CD4-positive, alpha-beta T cell treated with Interleukin-17A for 1 hour (primary cell): ENCODE data around the gene FOXO3.
"Not testable (repeated sequence)": the region's sequence is repeated elsewhere in the genome, so short reads cannot be mapped to it uniquely, and the experiment has no call there.

Source experiments
- DNase-seq: peaks from one replicate; pipeline ENCODE4 v3.0.0-alpha.2; 2020

The FOXO3 gene

DNA sequence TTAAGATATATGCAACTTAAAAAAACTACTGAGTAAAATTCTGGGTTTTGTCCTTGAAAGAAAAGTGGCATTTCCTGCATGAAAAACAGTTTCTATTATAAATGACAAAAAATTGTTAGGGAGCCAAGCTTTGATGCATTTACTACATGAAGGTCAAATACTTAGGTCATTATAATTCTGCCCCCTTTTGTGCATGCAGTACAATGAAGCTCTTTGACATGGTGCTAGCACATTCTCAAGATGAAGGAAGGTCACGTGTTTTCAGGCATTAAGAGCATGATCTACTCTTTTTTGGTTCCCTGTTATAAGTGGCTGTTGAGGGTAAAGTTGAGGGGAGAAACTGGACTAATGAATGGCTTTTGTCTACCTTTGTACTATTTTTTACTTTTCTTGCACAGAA lies 72.7 kb downstream of the FOXO3 start:
- no peak for DNase-seq

DNA sequence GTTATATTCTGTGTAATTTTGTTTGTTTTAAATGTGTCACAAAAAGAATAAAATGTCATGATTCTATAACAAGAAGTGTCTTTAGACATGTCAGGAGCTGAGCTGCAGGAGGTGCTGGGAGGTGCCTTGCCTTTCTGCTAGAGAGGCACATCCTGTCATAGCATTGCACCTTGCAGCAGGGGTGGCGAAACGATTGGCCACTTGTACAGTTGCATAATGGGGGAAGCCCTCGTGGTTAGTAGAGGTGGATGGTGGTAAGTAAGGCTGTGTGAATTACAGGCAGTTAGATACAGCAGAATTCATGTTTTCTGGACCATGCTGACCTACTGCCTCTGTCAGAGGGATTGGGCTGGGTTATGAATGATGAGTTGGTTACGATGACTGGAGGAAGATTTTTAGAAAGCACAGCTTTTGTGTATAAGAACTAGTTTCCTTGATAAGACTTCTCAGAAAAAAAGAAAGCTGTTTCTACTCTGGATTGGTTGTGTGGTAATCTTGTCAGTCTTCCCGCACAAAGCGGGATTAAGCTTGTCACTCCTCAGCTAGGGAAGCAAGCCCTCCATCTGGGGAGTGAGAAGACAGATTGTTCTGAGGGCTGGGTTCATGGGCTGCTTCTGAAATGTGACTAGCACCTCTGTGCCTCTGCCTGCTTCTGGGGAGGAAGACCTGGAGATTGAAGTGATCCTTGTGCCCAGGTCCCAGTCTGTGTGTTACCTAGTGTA lies 74.9 kb downstream of the FOXO3 start:
- DNase-seq, result peak; percentile 49

DNA sequence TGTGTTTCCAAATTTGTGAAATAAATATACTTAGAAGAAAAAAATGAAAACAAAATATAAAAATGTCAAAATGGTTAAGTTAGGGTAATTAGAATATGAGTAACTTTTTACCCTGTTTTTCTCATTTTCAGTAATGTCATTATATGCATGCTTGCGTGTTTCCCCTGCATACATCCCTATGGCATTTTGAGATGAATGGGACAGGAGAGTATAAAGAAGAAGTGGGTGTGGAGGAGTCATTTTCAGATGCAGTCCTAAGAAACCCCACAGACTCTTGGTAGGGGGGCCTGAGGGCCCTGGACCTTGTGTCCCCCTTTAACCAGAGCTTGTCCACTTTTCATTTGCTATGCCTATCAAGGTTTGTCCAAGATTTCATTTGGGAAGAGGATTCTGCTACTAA lies 77.2 kb downstream of the FOXO3 start:
- no peak for DNase-seq

DNA sequence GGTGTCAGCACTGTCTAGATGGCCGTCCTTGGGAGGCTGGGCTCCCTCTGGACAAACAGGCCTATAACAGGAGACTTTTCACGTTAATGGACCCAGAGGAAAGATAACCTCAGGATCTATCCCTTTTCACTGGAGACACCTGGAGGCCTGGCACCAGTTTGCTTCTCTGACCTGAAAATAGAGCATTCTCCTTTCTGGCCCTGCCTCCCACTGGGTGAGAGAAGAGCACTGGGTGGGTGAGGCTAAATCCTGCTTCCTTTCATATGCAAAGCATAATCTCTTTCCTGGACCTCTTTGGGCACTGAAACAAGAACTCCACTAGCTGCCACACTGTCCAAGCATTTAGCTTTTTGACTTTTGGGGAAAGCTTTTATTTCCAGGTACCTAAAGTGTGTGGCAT lies 78.3 kb downstream of the FOXO3 start:
- DNase-seq, result no peak

DNA sequence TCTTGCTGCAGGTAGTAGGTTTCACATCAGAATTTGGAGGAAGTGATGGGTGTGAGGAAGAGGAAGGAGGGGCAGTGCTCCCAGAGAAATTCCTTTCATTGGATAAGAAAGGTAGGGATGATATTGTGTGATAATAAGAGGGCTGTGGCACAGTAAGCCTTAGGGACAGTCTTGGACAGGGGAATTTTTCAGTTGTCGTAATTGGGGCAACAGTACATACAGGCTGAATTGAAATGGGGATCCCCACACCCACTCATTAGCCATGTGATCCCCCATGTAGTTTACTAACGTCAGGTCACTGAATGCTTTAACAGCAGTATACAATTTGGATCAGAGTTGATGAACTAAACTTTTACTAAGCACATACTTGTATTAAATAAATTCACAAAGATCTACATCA lies 79.4 kb downstream of the FOXO3 start:
- DNase-seq, result no peak

DNA sequence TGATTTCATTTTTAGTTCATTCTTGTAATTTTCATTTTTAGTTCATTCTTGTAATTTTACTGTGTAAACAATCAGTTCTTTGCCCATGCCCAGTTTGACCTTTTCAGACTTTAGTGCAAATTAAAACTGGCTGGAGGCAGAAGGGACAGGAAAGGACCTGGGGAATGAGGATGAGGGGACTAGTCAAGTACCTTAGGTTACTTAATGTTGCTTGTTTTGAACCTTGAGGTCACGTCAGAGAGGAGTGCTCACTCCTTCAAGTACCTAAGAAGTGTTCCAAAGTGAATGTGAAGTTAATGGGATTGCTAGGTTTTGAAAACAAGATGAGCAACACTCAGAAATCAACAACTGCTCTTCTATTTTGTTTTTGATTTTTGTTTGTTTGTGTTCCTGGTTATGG lies 82.5 kb downstream of the FOXO3 start:
- no peak for DNase-seq

DNA sequence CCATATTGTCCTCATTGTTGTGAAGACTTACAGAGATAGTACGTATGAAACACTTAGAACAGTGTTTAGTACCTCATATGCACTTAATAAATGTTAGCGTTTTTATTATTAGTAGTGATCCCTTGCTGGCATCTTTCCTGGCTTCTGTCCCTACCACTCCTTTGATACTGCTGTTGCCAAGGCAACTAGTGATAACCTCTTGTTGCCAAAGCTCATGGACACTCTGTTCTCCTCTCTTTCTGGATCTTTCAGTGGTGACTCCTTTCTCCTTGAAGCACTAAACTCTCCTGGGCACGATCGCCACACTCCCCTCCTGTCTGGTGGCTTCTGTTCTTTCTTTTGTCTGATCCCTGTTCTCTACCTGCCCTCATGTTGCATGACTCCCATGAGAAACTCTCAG lies 83.5 kb downstream of the FOXO3 start:
- no peak for DNase-seq

DNA sequence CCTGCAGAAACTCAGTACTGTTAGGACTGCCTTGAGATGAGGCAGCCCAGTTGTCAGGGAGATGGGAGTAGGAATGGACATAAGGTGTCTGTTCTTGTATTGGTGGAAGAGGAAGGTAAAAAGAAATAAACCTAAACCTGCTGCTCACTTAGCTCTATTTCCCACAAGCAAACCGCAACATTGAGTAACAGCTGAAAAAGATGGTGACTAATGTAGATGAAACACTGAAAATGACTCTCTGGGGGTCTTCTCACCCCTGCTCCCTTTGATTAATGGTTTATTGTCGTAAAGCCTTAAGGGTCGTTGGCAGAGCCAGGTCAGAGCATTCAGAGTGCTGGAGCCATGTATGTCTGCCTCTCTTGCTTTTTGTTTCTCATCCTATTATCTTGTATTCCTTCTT lies 87.5 kb downstream of the FOXO3 start:
- DNase-seq, result no peak

DNA sequence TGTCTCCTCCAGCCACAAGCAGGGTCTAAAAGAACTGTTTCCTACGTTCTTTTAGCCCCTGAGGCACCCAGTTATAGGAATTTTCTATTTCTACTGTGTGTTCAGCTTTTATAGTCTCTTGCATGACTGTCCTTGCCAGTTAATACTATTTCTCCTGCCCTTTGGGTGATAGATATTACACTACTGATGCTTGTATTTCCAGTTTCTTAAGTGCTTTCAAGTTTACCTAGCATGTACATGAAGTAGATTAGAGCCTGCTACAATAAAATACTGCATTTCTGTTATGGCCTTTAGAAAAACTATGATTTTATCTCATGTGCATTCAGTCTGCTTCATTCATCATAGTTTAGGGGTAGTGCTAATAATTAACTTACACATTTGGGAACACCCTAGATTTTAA lies 89.6 kb downstream of the FOXO3 start:
- DNase-seq, result no peak

DNA sequence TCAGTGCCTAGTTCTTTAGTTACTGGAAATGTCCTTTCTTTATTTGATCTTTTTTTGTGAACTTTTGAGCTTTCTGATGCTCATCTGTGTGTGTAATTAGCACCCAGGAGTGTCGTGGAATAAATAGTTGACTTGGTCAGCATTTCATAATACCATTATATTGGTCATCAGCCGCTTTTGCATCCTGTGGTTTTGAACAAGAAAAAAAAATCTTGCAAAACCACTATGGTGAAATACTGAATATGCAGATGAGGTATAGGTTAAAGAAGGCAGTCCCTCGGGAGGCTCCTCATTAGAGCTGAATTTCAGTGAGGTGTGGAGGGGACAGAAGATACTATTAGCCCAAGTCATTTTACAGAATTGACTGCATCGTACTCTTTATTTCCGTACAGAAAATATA lies 90.1 kb downstream of the FOXO3 start:
- DNase-seq, result no peak

DNA sequence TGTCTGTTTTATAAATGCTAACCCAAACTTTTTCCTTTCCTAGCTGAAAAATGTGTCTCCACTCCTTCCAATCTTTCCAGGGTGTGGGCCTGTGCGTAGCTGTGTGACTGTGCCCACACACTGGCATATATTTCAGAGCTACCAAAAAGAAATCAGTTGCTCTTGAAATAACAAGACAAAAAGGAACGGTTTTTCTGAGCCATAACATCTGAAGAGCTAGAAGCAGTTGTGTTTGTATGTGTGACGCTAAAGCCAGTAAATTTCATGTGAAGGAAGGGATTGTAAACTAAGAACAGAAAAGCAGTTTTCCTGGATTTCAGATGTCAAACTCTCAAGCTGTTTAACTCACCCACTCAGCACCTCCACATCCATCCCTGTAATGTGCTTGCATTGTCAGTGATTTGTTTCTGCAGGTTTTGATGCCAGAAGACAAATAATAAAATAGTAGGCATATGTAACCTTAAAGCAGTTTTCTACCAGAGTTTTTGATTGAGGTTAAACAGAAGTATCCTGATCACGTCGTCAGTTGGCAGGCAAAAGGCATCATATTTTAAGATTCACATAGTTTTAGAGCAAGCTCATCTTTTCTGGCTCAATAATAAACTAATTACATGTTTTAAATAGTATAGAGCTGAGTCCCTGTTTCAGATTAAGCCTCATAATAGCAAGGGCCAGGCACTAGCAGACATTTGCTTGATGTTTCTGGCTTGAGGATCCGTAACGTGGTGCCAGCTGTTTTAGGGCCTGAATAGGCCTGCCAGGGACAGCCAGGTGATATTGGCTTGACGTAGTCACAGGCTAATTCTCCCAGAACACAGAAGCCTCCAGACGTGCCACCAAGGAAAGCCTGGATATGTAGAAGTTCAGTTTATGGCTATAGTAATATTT lies 90.9 kb downstream of the FOXO3 start:
- no peak for DNase-seq

DNA sequence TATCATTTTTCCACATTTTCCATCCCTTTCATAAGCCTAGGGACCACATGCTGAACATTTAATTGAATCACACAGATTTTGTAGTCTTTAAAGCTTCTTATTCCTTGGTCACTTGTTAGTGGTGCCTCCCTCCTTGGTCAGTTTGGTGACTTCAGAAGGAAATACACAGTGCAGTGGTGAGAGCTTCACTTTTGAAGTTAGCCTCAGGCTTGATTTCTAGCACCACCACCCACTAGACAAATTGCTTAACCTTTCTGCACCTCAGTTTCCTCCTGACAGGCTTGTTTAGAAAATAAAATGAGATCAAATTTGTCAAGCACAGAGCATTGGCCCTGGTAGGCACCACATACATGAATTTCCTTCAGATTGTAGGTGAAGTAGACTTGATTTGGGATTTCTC lies 91.7 kb downstream of the FOXO3 start:
- no peak for DNase-seq

DNA sequence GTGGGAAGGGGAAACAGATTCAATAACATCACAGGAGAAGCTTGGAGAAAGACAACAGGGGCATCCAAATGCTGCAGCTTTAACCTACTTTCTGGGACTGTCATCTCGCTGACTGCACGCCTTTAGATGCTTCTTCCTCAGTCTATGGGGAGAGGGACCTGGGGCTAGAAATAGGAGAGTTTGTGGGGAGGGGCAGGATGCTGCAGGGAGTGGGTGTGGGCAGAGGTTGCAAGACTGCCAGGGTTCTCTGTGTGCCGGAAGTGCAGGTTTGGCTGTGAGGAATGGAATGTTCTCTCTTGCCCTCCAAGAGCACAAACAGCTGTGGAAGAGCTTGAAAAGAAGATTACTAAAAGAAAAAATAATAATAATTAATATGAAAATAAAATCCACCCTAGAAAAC lies 93.2 kb downstream of the FOXO3 start:
- no peak for DNase-seq

DNA sequence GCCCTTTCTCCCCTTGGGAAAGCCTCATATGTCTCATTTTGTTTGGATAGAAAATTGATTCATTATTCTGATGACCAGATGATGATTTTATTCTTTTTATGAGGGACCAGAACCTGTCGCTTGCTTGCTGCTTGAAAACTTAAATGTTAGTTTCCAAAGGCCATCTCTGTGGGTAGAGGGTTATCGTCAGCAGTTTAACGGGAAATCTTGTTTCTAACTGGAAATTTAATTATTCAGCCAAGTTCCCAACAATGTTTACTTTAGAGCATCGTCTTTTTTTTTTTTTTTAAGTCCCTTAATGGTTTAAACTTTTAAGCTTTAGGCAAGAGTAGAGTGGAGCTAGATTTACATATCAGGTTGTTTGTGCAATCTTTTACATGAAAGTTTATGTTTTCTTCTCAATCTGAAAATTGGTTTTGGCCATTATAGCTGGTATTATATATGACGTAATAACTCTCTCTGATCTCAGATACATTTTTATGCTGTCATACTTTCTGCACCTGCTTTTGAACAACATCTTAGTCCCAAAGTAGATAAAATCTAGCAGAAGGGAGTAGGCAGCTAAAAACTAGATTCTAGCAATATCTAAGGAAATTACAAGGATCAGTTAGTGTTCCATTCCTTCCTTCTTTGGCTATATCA lies 93.9 kb downstream of the FOXO3 start:
- DNase-seq, result no peak

DNA sequence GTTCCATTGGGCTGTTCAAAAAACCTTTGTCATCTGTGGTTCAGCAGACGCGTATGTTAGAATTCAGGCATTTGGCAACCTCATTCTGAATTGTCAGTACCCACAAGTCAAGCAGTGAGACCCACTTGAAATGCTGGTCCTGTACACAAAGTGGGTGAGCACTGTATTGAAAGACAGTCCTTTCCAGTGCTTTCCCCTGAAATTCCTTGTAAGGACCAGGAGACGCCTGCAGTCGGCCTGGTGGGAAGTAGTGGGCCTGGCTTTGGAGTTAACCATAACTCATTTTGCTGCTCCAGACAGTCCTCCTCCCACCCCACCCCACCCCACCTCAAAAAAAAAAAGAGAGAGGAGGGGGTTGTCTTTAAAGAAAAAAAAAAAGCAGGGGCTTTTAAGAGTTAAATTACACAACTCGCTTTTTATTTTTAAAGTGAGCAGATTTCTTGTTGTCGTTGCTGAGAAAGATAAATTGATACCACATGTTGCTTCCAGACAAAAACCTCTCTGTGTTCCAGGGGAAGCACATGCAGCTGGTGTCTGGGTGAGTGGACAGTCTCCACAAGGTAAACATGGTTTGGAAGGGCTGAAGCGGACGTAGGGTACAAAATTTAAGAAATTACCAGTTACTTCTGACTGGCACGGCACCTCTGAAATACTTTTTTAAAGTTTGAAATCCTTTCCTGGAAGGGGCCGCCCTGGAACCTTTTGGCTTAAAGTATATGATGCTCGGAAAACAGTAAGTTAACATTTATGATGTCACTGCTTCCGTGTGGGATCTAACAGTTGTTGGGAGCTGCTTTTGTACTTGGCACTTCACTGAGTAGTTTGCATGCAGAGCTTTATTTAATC lies 95.3 kb downstream of the FOXO3 start:
- DNase-seq, result no peak

DNA sequence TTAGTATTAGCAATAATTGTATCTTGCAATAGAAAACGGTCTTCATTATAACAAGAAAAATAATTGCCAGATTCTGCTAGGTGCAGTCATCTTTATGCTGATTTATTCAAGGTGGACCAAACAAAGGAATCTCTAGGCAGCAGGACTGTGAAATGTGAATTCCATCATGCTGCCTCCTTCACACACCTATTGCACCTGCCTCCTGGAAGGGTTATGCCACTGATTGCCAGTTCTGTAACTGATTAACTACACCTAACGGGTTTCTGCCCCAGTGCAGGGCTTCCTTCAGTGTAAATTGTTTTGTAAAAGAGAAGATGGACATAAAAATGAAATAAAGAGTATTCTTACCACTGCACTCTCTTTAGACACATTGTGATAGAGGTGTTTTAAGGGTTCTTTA lies 96.1 kb downstream of the FOXO3 start:
- no peak for DNase-seq

DNA sequence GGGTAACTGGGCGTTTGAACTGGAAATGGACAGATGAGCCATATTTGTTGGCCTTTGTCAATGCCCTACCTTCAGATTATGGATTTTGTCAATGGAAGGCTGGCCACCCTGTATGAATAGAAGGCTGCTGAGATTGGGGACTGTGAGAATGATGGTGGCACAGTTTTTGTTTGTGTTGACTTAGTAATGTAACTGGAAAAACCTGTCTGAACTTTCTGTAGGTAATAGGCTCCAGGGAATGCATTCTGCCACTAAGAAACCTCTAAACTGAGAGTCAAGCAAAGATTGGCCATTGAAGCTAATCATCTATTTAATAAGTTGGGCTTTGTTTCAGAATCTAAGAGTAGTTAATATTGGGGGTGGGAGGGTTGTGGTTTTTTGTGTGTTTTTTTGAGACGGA lies 97.5 kb downstream of the FOXO3 start:
- no peak for DNase-seq

DNA sequence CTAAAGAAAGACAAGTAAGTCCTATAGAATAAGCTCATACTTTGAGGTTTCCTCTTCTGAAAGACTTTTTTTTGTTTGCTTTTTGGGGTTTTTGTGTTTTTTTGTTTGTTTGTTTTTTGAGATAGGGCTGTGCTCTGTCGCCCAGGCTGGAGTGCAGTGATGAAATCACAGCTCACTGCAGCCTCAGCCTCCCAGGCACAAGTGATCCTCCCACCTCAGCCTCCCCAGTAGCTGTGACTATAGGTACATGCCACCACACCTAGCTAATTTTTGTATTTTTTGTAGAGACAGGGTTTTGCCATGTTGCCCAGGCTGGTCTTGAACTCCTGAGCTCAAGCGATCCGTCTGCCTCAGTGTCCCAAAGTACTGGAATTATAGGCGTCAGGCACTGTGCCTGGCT lies 98.1 kb downstream of the FOXO3 start:
- not testable (repeated sequence) for DNase-seq

DNA sequence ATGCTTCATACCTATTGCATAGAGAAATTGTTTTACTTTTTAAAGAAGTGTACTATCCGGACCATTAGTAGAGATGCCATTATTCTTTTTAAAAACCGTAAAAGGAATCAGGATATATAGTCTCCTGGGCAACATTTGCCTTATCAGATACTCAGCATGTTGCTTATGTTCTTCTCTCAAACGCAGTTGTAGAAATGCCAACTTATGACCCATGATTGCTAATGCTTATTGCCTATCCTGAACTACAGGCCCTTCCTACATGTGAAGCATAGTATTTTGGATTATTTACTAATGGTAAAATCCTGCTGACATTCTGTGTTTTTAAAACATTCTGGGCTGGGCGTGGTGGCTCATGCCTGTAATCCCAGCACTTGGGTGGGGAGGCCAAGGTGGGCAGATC lies 99.5 kb downstream of the FOXO3 start:
- DNase-seq, result no peak

DNA sequence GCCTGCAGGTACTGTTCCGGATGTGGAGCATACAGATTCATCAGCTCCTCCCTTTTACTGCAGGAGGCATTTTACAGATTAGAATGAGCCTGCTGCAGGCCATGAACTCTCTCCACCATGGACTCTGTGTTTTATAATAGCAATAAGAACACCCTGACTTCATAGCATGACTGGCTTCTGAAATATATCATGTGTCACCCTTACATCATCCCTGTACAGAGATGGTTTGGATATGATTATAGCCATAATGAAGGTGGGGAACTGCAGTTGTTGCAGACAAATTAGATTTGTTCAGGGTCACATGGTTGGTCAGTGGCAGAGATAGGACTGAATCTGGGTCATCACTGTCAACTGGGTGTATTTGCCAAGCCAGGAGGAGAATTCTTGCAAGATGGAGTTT lies 100.7 kb downstream of the FOXO3 start:
- no peak for DNase-seq

DNA sequence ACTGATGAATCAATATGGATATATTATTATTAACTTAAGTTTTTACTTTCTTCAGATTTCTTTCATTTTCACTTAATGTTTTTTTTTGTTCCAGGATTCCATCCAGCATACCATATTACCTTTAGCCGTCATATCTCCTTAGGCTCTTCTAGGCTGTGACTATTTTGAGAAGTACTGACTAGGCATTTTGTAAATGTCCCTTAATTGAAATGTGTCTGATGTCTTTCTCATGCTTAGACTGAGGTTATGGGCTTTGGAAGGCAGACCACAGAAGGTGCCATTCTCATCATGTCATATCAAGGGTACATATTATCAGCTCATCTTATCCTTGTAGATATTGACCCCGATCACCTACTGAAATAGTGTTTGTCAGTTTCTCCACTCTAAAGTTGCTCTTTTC lies 101.3 kb downstream of the FOXO3 start:
- DNase-seq, result no peak

DNA sequence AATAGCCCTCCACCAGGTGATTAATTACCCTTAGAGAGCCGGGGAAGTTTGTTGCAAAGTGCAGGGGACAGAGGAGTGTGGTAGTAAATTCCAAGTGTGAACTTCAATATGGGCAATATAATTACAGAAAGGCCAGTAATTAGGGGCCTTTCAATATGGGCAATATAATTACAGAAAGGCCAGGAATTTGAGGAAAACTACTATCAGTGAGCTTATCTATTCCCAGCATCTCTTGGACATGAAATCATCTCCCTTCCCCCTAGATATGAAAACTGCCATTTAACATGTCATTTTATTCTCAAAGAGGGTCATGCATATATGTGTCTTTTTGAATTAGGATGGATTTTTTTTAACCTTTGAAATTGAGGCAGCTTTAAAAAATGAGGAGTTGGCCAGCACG lies 102.0 kb downstream of the FOXO3 start:
- no peak for DNase-seq

DNA sequence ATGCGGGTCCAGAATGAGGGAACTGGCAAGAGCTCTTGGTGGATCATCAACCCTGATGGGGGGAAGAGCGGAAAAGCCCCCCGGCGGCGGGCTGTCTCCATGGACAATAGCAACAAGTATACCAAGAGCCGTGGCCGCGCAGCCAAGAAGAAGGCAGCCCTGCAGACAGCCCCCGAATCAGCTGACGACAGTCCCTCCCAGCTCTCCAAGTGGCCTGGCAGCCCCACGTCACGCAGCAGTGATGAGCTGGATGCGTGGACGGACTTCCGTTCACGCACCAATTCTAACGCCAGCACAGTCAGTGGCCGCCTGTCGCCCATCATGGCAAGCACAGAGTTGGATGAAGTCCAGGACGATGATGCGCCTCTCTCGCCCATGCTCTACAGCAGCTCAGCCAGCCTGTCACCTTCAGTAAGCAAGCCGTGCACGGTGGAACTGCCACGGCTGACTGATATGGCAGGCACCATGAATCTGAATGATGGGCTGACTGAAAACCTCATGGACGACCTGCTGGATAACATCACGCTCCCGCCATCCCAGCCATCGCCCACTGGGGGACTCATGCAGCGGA lies 102.9 kb downstream of the FOXO3 start:
- DNase-seq, result not testable (repeated sequence)
